IMR-90 (cell line): ENCODE measurements around the gene NRF1.

Source experiments
- MXI1 ChIP-seq: IDR thresholded peaks from 2 replicates; pipeline ENCODE4 v1.6.1; 2012; ENCODE audit warnings: low read depth, mild to moderate bottlenecking, low read length, moderate library complexity, borderline replicate concordance
- POLR2A ChIP-seq: IDR thresholded peaks from 2 replicates; pipeline ENCODE4 v1.6.1; 2012; ENCODE audit warnings: mild to moderate bottlenecking, low read depth, low read length
- USF2 ChIP-seq: fragments of 150-350 bp; IDR thresholded peaks from 2 replicates; pipeline ENCODE4 v1.6.1; 2017; ENCODE audit warnings: mild to moderate bottlenecking, antibody characterized with exemption, low read length, low read depth
- TF ChIP-seq, protein P1 (sequence below): conservative IDR thresholded peaks from 2 replicates; pipeline ENCODE4 v1.5.1; 2012; ENCODE audit warnings: mild to moderate bottlenecking, low read depth, low read length, improper control_type of control experiment

DNA sequence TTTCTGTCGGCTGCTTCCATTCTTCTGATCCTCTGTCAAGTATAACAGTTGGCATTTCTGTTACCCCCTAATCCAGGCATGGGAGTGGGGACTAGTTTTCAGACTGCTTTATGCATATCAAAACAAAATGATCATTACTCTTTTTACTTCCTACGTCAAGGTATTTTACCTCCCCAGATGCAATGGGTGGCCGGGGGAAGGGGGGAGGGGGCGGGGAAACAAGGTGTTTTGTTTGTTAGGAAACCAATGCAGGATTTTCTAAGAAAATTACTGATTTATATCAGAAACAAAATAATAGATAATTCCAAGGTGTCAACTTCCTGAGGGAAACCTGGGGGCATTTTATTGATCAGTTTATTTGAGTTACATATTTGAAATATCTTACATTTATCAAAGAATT is 66.3 kb downstream of the NRF1 start:
- TF ChIP-seq, protein P1, sequence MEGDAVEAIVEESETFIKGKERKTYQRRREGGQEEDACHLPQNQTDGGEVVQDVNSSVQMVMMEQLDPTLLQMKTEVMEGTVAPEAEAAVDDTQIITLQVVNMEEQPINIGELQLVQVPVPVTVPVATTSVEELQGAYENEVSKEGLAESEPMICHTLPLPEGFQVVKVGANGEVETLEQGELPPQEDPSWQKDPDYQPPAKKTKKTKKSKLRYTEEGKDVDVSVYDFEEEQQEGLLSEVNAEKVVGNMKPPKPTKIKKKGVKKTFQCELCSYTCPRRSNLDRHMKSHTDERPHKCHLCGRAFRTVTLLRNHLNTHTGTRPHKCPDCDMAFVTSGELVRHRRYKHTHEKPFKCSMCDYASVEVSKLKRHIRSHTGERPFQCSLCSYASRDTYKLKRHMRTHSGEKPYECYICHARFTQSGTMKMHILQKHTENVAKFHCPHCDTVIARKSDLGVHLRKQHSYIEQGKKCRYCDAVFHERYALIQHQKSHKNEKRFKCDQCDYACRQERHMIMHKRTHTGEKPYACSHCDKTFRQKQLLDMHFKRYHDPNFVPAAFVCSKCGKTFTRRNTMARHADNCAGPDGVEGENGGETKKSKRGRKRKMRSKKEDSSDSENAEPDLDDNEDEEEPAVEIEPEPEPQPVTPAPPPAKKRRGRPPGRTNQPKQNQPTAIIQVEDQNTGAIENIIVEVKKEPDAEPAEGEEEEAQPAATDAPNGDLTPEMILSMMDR, result no peak
- no peak for TF ChIP-seq MXI1
- TF ChIP-seq POLR2A, result no peak
- TF ChIP-seq USF2, result no peak
